Ammon's horn (tissue), 1 donor: ENCODE measurements around the gene FAM228B.
"Not testable (repeated sequence)": the region's sequence is repeated elsewhere in the genome, so short reads cannot be mapped to it uniquely, and the experiment has no call there.

ENCODE experiments used
- DNase-seq: peaks from one replicate; pipeline ENCODE4 v3.0.0-alpha.2; 2016; ENCODE audit warnings: low spot score

The FAM228B gene

GRCh38 chr2:24159708-24160107, 36.4 kb downstream of the FAM228B start:
- DNase-seq: no peak

- DNase-seq: no peak
Measured at GRCh38 chr2:24160761-24161160, 37.5 kb downstream of the FAM228B start.

- DNase-seq: no peak
Measured at GRCh38 chr2:24162494-24162893, 39.2 kb downstream of the FAM228B start.

- no peak for DNase-seq
Measured at GRCh38 chr2:24163186-24163585, 39.9 kb downstream of the FAM228B start.

GRCh38 chr2:24163601-24164000, 40.3 kb downstream of the FAM228B start:
- DNase-seq: no peak

- peak; percentile 22 for DNase-seq
Measured at GRCh38 chr2:24164416-24164973, 41.2 kb downstream of the FAM228B start.

GRCh38 chr2:24169023-24169422, 45.8 kb downstream of the FAM228B start:
- DNase-seq: no peak

- no peak for DNase-seq
Measured at GRCh38 chr2:24174851-24175277, 51.6 kb downstream of the FAM228B start, which contains the start of gene FAM228A. Gene FAM228A, plus strand, starts transcription at chr2:24175053. Its CDS starts 428 bp downstream, at chr2:24175481.

GRCh38 chr2:24175631-24176187, 52.4 kb downstream of the FAM228B start:
- DNase-seq: no peak

GRCh38 chr2:24176326-24176725, 53.1 kb downstream of the FAM228B start:
- no peak for DNase-seq

- DNase-seq: no peak
Measured at GRCh38 chr2:24179683-24180082, 56.4 kb downstream of the FAM228B start.

- no peak for DNase-seq
Measured at GRCh38 chr2:24181849-24182248, 58.6 kb downstream of the FAM228B start.

- no peak for DNase-seq
Measured at GRCh38 chr2:24182507-24182906, 59.2 kb downstream of the FAM228B start.

GRCh38 chr2:24183366-24184069, 60.2 kb downstream of the FAM228B start:
- no peak for DNase-seq

GRCh38 chr2:24189551-24189950, 66.3 kb downstream of the FAM228B start:
- no peak for DNase-seq

GRCh38 chr2:24190503-24190902, 67.2 kb downstream of the FAM228B start:
- DNase-seq: no peak

- no peak for DNase-seq
Measured at GRCh38 chr2:24191156-24191555, 67.9 kb downstream of the FAM228B start.

- DNase-seq: no peak
Measured at GRCh38 chr2:24191848-24192247, 68.6 kb downstream of the FAM228B start.

GRCh38 chr2:24197213-24197612, 73.9 kb downstream of the FAM228B start:
- not testable (repeated sequence) for DNase-seq

- DNase-seq: no peak
Measured at GRCh38 chr2:24199968-24200590, 76.8 kb downstream of the FAM228B start.

- DNase-seq: no peak
Measured at GRCh38 chr2:24200799-24201198, 77.5 kb downstream of the FAM228B start.

GRCh38 chr2:24203029-24203786, 79.9 kb downstream of the FAM228B start:
- no peak for DNase-seq
